Right kidney (tissue), 1 donor: Measurements from ENCODE around the gene MINDY4.

Source experiments
- DNase-seq: peaks from one replicate; pipeline ENCODE4 v3.0.0-alpha.2; 2016

Gene MINDY4

DNA sequence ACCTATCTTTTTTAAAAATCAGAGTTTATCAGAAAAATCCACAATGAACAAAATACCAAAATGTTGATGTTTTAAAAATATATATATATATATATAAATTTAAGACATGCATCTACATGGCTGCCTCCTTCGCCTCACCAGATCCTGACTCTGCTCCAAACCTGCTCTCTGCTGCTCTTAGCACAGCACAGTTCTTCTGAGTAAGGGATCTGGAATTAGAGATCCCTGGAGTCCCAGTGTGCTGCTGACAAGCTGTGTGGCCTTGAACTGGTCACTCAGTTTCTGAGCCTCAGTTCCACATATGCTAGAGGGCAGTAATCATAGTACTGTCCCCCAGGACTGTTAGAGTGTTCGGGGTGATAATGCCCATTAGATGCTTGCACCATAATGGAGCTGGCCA, 87.4 kb downstream of the MINDY4 start:
- no peak for DNase-seq

DNA sequence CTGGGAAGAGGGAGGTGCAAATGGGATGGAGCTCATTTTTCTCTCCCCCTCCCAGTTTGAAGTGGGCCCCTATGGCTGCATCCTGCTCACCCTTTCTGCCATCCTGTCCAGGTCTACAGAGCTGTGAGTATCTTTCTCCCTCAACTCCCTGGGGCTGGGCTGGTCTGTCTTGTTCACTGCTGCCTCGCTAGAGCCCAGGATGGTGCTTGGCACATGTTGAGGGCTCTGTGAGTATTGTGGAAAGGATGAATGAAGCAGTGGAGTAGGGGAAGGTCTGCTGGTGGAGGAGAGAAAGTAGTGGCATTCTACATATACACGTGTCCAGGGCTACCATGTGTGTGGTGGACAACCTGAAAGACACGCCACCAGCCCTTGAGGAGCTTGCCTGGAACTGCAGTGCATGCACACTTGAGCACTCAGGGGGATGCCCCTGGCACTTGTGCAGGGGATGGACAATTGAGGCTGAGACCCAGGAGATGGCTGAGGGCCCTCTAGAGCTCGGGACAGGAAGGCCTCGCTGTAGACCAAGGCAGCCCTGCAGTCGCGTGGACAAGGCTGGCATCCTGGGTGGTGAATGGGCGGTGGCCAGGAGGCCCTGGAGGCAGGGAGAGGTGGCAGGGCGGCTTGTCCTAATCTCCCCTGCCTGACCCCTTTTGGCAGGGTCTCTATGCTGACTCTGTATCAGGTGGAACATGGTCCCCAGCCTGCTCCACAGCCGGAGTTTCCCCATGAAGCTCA, 88.2 kb downstream of the MINDY4 start:
- DNase-seq, result no peak

DNA sequence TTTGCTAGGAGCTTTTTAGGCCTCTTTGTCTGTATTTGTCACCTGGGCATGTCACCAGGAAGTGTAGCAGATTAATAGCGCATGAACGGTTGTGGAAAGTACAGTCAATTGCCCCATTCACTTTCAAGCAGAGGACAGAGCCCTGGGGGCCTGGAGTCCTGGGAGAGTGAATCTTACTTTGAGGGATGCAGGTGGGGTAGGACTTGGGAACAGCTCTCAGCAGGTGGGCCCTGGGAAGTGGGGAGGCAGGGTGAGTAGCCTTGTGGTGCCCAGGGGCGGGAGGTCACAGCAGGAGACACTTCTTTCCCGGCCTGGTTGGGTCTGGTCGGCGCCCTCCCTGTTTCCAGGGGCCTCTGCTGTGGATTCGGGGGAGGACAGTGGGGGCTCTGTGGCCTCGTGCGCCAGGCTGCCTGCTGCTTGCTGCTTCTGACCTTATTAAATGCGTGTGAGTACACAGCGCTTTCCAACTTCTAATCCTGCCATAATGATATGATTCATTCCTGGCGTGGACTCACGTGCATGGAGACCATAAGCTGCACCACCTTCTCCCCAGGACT, 88.8 kb downstream of the MINDY4 start:
- DNase-seq, result no peak

GRCh38 chr7:30861612-30862011, 90.4 kb downstream of the MINDY4 start:
- DNase-seq, result no peak

- DNase-seq, result no peak
Measured at GRCh38 chr7:30862995-30863705, 91.9 kb downstream of the MINDY4 start.

DNA sequence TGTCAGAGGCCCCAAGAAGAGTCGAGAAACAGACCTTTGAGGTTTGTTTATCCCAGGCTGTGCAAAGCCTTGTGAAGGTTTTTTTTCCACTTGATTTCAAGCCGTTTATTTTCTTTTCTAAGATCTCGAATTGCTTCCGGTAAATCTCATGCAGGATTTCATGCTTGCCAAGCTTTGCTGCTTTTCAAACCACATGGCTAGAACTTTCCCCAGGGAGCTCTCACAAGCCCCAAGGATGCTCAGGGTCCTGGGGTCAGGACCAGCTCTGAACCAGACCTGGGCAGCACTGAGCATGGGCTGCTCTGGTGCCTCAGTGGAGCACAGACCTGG, 92.5 kb downstream of the MINDY4 start:
- DNase-seq, result no peak

- no peak for DNase-seq
Measured at GRCh38 chr7:30864101-30864500, 92.9 kb downstream of the MINDY4 start.

DNA sequence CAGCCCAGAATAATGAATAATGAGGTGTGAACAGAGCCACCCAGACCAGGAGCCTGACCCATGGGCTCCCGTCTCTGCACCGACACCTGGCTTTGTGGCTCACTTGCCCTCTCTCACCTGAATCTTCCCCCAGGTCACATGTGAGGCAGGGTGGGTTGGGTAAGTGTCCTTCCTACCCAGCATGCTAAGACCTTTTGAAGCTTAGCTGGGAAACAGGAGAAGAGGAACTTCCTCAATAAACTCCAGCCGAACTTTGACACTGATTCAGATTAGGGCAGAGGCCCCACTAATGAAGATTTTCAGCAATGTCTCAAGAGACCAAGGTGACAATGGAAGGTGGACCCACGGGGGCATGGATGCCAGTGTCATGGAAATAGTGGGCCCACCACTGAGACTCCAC, 93.9 kb downstream of the MINDY4 start:
- no peak for DNase-seq

GRCh38 chr7:30865821-30866220, 94.6 kb downstream of the MINDY4 start:
- no peak for DNase-seq

DNA sequence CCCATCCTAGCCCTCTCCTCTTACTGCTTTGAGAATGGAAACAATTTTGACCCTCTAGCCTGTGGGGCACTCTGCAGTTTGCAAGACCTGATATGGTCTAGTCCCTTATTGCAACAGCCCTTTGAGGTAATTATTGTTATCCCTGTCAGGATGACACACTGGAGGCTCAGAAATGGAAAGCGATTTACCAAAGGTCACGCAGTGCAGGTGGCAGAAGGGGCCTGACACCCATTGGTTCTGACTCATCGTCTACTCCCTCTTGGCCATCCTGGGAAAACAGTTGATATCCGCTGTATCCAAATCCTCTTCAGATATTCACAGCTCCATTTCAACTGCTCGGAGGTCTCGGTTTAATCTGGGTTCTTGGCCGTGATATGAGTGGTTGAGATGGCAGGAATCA, 95.7 kb downstream of the MINDY4 start:
- no peak for DNase-seq

DNA sequence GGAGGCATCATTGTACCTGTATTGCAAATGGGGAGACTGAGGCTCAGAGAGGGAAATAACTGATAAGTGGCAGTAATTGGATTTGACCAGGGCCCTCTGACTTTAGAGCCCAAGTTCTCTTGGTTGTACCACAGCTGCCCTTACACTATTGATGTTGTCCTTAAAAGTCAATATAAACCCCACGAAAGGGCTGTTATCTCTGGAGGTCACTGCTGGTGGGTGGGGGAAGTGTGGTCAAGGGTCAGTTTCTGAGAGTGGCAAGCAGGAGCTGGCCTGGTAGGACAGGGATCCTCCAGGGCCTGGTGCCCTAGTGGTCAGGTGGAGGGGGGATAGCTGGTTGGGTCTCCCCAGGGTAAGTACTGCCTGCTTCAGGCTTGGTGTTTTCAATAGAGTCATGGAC, 96.3 kb downstream of the MINDY4 start:
- DNase-seq, result no peak

- no peak for DNase-seq
Measured at GRCh38 chr7:30869794-30870611, 98.8 kb downstream of the MINDY4 start.

DNA sequence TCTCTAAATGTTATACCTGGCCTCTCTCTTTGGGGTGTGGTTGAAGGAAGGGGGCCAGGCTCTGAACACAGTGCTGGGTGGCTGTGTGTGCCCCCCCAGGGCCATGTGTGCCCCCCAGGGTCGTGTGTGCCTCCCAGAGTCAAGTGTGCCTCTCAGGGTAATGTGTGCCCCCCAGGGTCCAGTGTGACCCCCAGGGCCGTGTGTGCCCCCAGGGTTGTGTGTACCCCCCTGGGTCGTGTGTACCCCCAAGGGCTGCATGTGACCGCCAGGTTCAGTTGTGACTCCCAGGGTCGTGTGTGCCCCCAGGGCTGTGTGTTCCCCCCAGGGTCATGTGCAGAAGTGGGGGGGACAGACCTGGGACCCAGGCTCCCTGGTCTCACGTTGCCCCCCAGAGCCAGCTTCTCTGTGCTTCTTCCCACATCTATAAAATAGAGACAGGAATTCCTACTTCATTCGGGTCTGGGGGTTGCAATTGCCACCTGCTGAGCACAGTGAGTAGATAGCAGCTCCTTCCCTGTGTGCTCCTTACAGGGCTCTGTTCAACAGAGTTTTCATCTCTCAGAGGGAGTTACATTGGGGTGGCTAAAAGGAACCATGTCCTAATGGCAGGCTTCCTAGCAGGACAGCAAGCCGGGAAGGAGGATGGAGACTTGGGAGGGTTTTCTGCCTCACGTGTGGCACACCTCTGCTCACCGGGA, 99.8 kb downstream of the MINDY4 start:
- DNase-seq, result no peak

DNA sequence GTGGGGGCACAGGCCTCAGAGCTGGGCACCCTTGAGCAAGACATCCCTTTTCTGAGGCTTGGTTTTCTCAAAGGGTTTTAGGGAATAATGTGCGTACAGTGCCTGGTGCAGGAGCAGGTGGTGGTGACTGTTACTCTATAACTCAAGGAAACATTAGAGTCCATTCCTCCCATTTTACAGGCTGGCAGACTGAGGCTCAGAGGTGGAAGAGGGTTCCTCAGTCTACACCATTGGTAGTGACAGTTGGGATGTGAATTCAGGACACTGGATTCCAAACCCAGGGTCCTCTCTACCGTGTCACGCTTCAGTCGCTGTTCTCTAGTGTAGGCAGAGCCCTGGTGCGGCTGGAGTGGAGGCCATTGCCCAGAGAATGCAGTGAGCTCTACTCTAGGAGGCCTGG, 100.4 kb downstream of the MINDY4 start:
- DNase-seq, result no peak

DNA sequence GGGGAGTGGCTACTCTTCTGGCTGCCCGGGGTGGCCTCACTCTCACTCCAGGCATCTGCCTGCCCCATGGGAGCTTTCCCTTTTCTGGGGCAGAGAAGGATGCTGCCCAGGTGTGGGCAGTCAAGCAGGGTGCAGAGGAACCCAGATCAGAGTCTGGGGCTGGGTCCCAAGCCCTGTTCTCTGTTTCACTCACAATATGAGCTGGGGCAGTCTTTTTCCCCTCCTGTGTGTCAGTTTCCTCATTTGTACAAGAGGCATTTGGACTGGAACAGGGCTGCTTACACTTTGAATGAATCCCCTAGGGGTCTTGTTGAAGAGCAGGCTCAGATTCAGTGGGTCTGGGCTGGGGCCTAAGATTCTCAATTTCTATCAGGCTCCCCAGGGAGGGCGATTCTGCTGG, 102.0 kb downstream of the MINDY4 start:
- DNase-seq, result no peak

GRCh38 chr7:30873656-30874055, 102.4 kb downstream of the MINDY4 start:
- no peak for DNase-seq

GRCh38 chr7:30874656-30875302, 103.6 kb downstream of the MINDY4 start:
- no peak for DNase-seq

- DNase-seq, result no peak
Measured at GRCh38 chr7:30877015-30877769, 106.0 kb downstream of the MINDY4 start.

- no peak for DNase-seq
Measured at GRCh38 chr7:30877993-30878392, 106.8 kb downstream of the MINDY4 start.

GRCh38 chr7:30879139-30880124, 108.2 kb downstream of the MINDY4 start:
- DNase-seq, result no peak
